HL-60 (cell line): Measurements from ENCODE around the gene MYCN.

Source experiments
- DNase-seq, 2 experiments: peaks; one replicate each; pipeline ENCODE4 v3.0.0-alpha.2; 2010 to 2020; ENCODE audit warnings: low read depth in 1 of 2, low spot score in 1 of 2
- H3K27ac ChIP-seq: fragments of 250-450 bp; sonication (Bioruptor Pico); replicated peaks from 2 replicates; pipeline ENCODE4 v1.5.1; 2020; ENCODE audit warnings: mild to moderate bottlenecking, moderate library complexity
- H3K27me3 ChIP-seq: fragments of 250-450 bp; sonication (Bioruptor Pico); 2 replicates; pipeline ENCODE4 v1.5.1; 2021; ENCODE audit warnings: mild to moderate bottlenecking, moderate library complexity; ENCODE audit not compliant: insufficient read depth, poor library complexity, severe bottlenecking
- H3K4me3 ChIP-seq: replicated peaks from 2 replicates; pipeline ENCODE4 v1.5.1; 2011; ENCODE audit warnings: mild to moderate bottlenecking, control low read depth, low read length; ENCODE audit not compliant: insufficient read depth
- CTCF ChIP-seq: IDR thresholded peaks from one replicate; pipeline ENCODE4 v1.5.1; 2011; ENCODE audit warnings: low read length, control low read depth, inconsistent platforms; ENCODE audit not compliant: insufficient read depth
- GABPA ChIP-seq: IDR thresholded peaks from 2 replicates; pipeline ENCODE4 v1.6.1; 2012; ENCODE audit warnings: low read depth
- POLR2AphosphoS5 ChIP-seq: IDR thresholded peaks from 2 replicates; pipeline ENCODE4 v1.6.1; 2012; ENCODE audit warnings: low read depth
- REST ChIP-seq: IDR thresholded peaks from 2 replicates; pipeline ENCODE4 v1.6.1; 2012; ENCODE audit warnings: low read depth; ENCODE audit not compliant: insufficient replicate concordance
- SPI1 ChIP-seq: IDR thresholded peaks from 2 replicates; pipeline ENCODE4 v1.6.1; 2012; ENCODE audit warnings: low read depth, mild to moderate bottlenecking, borderline replicate concordance

Gene MYCN

GRCh38 chr2:15936277-15937104 is 3.9 kb upstream of the MYCN start:
- Histone ChIP-seq H3K27ac (no peak overlapping the region), H3K27me3 (peaks cover 36% of the 10 kb centered on the region), H3K4me3 (no peak overlapping the region)
- DNase-seq = no peak
- TF ChIP-seq POLR2AphosphoS5 (no peak), CTCF (no peak), REST (no peak), SPI1 (no peak), GABPA (no peak)

- TF ChIP-seq POLR2AphosphoS5 (no peak), REST (no peak), SPI1 (no peak), CTCF (no peak), GABPA (no peak)
- DNase-seq = no peak
Measured at GRCh38 chr2:15937105-15937881, 3.1 kb upstream of the MYCN start.

GRCh38 chr2:15937882-15938802 is 2.2 kb upstream of the MYCN start:
- no peak for DNase-seq
- Histone ChIP-seq H3K4me3 (no peak overlapping the region), H3K27me3 (peaks cover 47% of the 10 kb centered on the region), H3K27ac (no peak overlapping the region)
- TF ChIP-seq GABPA (no peak), CTCF (no peak), SPI1 (no peak), REST (no peak), POLR2AphosphoS5 (no peak)

More at GRCh38 chr2:15937105-15937881, 3.1 kb upstream of the MYCN start:
- Histone ChIP-seq H3K27me3 (peaks cover 41% of the 10 kb centered on the region), H3K4me3 (no peak overlapping the region), H3K27ac (no peak overlapping the region)
